ENCODE measurements around the gene SIN3A.
"Not testable (repeated sequence)": the region's sequence is repeated elsewhere in the genome, so short reads cannot be mapped to it uniquely, and the experiment has no call there.

The SIN3A gene

DNA sequence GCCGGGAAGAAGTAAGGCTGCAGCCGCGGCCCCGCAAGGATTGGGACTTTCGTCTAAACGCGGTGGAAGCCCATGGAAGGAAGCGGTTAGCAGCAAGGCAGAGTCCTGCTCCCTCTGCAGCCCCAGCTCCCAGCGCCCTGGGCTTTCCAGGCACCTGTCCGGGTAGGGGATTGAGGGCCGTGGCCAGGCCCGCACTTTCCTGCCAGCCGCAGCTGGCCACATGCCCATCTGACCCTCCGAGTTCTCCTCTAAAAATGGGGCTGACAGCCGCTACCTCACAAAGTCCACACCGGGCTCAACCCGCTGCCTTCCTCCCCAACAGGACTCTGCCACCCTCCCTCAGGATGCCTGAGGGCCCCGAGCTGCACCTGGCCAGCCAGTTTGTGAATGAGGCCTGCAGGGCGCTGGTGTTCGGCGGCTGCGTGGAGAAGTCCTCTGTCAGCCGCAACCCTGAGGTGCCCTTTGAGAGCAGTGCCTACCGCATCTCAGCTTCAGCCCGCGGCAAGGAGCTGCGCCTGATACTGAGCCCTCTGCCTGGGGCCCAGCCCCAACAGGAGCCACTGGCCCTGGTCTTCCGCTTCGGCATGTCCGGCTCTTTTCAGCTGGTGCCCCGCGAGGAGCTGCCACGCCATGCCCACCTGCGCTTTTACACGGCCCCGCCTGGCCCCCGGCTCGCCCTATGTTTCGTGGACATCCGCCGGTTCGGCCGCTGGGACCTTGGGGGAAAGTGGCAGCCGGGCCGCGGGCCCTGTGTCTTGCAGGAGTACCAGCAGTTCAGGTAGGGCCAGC is 102.7 kb downstream of the SIN3A start:
- DNase-seq = peak in 1 of 3 donors; percentile 15
- Histone ChIP-seq H3K27ac (ENCODE audit: insufficient read depth in 1 of 2, low read depth in 1 of 2, low read length in 2 of 2, poor library complexity in 1 of 2, severe bottlenecking in 2 of 2) (no peak overlapping the region), H3K27me3 (replicated peaks in 2 of 5; ENCODE audit: control insufficient read depth in 4 of 5, insufficient read depth in 5 of 5, low read length in 4 of 5) (peaks cover 0 to 26% (median 4%) of the 10 kb centered on the region in 5 experiments), H3K4me1 (ENCODE audit: control extremely low read depth in 1 of 4, control insufficient read depth in 4 of 4, insufficient read depth in 4 of 4, low read length in 3 of 4) (peaks cover 7 to 38% (median 32%) of the 10 kb centered on the region in 4 experiments), H3K36me3 (ENCODE audit: control insufficient read depth in 4 of 4, insufficient read depth in 4 of 4, low read length in 3 of 4) (peaks cover 0 to 4% (median 1%) of the 10 kb centered on the region in 4 experiments), H3K9me3 (ENCODE audit: control extremely low read depth in 1 of 5, control insufficient read depth in 4 of 5, insufficient read depth in 2 of 5, low read depth in 1 of 5, low read length in 4 of 5) (peaks cover 0 to 30% (median 19%) of the 10 kb centered on the region in 5 experiments), H3K4me3 (ENCODE audit: control insufficient read depth in 1 of 7, extremely low read depth in 1 of 7, insufficient read depth in 4 of 7, low read depth in 2 of 7, low read length in 6 of 7) (peak overlapping the region in 6 of 7 experiments; percentile 62 to 84 (median 70))
- 52% methylated on average over 46 of the region's 46 CpGs for WGBS (ENCODE audit: insufficient coverage)
- CTCF ChIA-PET = interaction anchor here (2.9 kb wide), 1 partner anchor 19 kb away, joined by 11 read pairs; the partner anchor contains the start of gene MAN2C1
- POLR2A ChIA-PET = no interaction called here

GRCh38 chr15:75348034-75348561 is 103.4 kb downstream of the SIN3A start:
- Histone ChIP-seq H3K27me3 (replicated peaks in 2 of 5; ENCODE audit: control insufficient read depth in 4 of 5, insufficient read depth in 5 of 5, low read length in 4 of 5) (peaks cover 0 to 26% (median 4%) of the 10 kb centered on the region in 5 experiments), H3K4me1 (ENCODE audit: control extremely low read depth in 1 of 4, control insufficient read depth in 4 of 4, insufficient read depth in 4 of 4, low read length in 3 of 4) (peaks cover 7 to 44% (median 36%) of the 10 kb centered on the region in 4 experiments), H3K27ac (ENCODE audit: insufficient read depth in 1 of 2, low read depth in 1 of 2, low read length in 2 of 2, poor library complexity in 1 of 2, severe bottlenecking in 2 of 2) (no peak overlapping the region), H3K4me3 (ENCODE audit: control insufficient read depth in 1 of 7, extremely low read depth in 1 of 7, insufficient read depth in 4 of 7, low read depth in 2 of 7, low read length in 6 of 7) (peak overlapping the region; percentile 52 to 84 (median 68)), H3K9me3 (ENCODE audit: control extremely low read depth in 1 of 5, control insufficient read depth in 4 of 5, insufficient read depth in 2 of 5, low read depth in 1 of 5, low read length in 4 of 5) (peaks cover 0 to 30% (median 19%) of the 10 kb centered on the region in 5 experiments), H3K36me3 (ENCODE audit: control insufficient read depth in 4 of 4, insufficient read depth in 4 of 4, low read length in 3 of 4) (peaks cover 0 to 4% (median 1%) of the 10 kb centered on the region in 4 experiments)
- POLR2A ChIA-PET = no interaction called here
- under 1% methylated on average over 35 of the region's 45 CpGs for WGBS (ENCODE audit: insufficient coverage)
- DNase-seq = no peak
- CTCF ChIA-PET = interaction anchor here (1.1 to 2.9 kb wide), 2 partner anchors 11 to 20 kb away, joined by 3 to 11 read pairs; partner anchors contain the start of gene MAN2C1

DNA sequence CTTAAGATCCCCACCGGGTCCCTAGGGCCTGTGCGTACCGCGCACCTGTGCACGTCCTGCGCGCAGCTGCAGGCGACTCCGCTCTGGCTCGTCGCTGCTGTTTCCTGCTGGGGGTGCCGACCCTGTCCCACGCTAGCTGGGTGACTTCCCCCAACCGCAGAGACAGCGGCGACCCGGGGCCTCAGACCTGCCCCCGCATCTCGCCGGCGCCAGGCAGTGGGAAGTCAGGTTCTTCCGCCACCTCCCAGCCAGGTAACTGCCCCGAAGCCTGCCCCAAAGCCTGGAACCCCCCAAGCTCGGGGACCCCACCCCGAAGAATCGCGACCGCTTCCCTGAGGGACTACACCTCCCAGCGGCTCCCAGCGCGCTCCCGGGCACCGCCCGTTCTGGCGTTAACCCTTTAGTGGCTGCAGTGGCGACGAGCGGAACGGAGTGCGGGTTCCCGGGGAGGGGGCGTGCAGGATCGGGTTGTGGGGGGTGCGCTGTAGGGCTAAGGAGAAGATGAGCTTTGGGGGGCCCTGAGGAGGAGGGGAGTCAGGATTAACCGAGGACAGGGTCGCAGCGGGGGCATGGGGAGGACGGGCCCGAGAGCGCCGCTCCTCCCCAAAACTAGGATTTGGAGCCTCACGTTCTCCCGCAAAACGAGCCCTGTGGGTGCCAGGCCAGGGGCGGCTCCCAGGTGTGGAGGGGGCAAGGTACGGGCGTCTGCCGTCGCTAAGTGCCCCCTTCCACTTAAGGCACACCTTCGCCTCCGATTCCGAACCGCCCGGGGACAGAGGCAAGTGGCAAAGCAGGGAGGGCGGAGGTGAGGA is 104.1 kb downstream of the SIN3A start:
- CTCF ChIA-PET = interaction anchor here (1.1 to 2.9 kb wide), 2 partner anchors 11 to 21 kb away, joined by 3 to 11 read pairs; partner anchors contain the start of gene MAN2C1
- Histone ChIP-seq H3K27ac (ENCODE audit: insufficient read depth in 1 of 2, low read depth in 1 of 2, low read length in 2 of 2, poor library complexity in 1 of 2, severe bottlenecking in 2 of 2) (no peak overlapping the region), H3K9me3 (ENCODE audit: control extremely low read depth in 1 of 5, control insufficient read depth in 4 of 5, insufficient read depth in 2 of 5, low read depth in 1 of 5, low read length in 4 of 5) (peaks cover 0 to 30% (median 19%) of the 10 kb centered on the region in 5 experiments), H3K4me3 (ENCODE audit: control insufficient read depth in 1 of 7, extremely low read depth in 1 of 7, insufficient read depth in 4 of 7, low read depth in 2 of 7, low read length in 6 of 7) (peak overlapping the region; percentile 52 to 84 (median 68)), H3K27me3 (replicated peaks in 2 of 5; ENCODE audit: control insufficient read depth in 4 of 5, insufficient read depth in 5 of 5, low read length in 4 of 5) (peaks cover 0 to 26% (median 4%) of the 10 kb centered on the region in 5 experiments), H3K36me3 (ENCODE audit: control insufficient read depth in 4 of 4, insufficient read depth in 4 of 4, low read length in 3 of 4) (peaks cover 0 to 4% (median under 1%) of the 10 kb centered on the region in 4 experiments), H3K4me1 (ENCODE audit: control extremely low read depth in 1 of 4, control insufficient read depth in 4 of 4, insufficient read depth in 4 of 4, low read length in 3 of 4) (peaks cover 7 to 44% (median 36%) of the 10 kb centered on the region in 4 experiments)
- DNase-seq = peak; percentile 55 to 89 (median 86)
- POLR2A ChIA-PET = interaction anchor here (0.6 to 0.7 kb wide), 2 partner anchors 19 to 20 kb away, joined by 3 read pairs; no protein-coding TSS in a partner anchor
- under 1% methylated on average over 53 of the region's 65 CpGs for WGBS (ENCODE audit: insufficient coverage)

DNA sequence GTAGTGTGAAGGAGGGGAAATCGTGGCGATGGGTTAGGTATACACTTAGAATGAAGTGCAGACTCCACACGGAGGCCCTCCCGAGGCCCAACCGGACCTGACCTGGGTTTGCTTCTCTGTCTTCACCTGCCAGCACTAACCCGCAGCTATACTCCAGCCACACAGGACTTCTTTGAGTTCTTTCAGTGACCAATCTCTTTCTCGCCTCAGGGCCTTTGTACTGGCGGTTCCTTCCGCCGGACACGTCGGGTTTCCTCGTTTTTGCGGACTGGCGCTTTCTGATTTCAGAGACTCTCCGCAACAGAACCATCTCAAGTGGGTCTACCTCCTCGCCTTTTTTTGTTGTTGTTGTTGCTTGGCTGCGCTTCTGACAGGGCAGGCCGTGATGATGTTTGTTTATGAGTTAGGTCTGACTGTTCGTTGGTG is 104.7 kb downstream of the SIN3A start, which contains the start of gene NEIL1:
Gene NEIL1, plus strand, starts transcription at position 244 of the 426 bp plus-strand sequence. CDS start 1,867 bp downstream, outside the sequence.
- Histone ChIP-seq H3K4me1 (ENCODE audit: control extremely low read depth in 1 of 4, control insufficient read depth in 4 of 4, insufficient read depth in 4 of 4, low read length in 3 of 4) (peaks cover 7 to 44% (median 36%) of the 10 kb centered on the region in 4 experiments), H3K27ac (ENCODE audit: insufficient read depth in 1 of 2, low read depth in 1 of 2, low read length in 2 of 2, poor library complexity in 1 of 2, severe bottlenecking in 2 of 2) (no peak within 1 kb of the TSS), H3K36me3 (ENCODE audit: control insufficient read depth in 4 of 4, insufficient read depth in 4 of 4, low read length in 3 of 4) (peaks cover 0 to under 1% (median 0%) of the 10 kb centered on the region in 4 experiments), H3K27me3 (replicated peaks in 2 of 5; ENCODE audit: control insufficient read depth in 4 of 5, insufficient read depth in 5 of 5, low read length in 4 of 5) (peaks cover 0 to 26% (median 4%) of the 10 kb centered on the region in 5 experiments), H3K4me3 (ENCODE audit: control insufficient read depth in 1 of 7, extremely low read depth in 1 of 7, insufficient read depth in 4 of 7, low read depth in 2 of 7, low read length in 6 of 7) (peak within 1 kb of the TSS; percentile 52 to 84 (median 68)), H3K9me3 (ENCODE audit: control extremely low read depth in 1 of 5, control insufficient read depth in 4 of 5, insufficient read depth in 2 of 5, low read depth in 1 of 5, low read length in 4 of 5) (peaks cover 0 to 29% (median 19%) of the 10 kb centered on the region in 5 experiments)
- DNase-seq = no peak
- WGBS (ENCODE audit: insufficient coverage) = 13% methylated on average over 14 of the region's 20 CpGs
- CTCF ChIA-PET = interaction anchor here (2.9 kb wide), 1 partner anchor 21 kb away, joined by 11 read pairs; the partner anchor contains the start of gene MAN2C1
- POLR2A ChIA-PET = interaction anchor here (0.6 to 0.7 kb wide), 2 partner anchors 19 to 21 kb away, joined by 3 read pairs; no protein-coding TSS in a partner anchor

DNA sequence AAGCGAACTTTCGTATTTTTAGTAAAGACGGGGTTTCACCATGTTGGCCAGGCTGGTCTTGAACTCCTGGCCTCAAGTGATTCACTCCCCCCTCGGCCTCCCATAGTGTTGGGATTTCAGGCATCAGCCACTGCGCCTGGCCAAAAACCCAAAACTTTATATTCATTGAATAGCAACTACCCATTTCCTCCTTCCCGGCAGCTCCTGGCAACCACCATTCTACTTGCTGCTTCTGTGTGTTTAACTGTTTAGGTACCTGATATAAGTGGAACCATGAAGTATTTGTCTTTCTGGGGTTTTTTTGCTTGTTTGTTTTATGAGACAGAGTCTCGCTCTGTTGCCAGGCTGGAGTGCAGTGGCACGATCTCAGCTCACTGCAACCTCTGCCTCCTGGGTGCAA is 107.5 kb downstream of the SIN3A start:
- peak in 2 of 3 donors; percentile 19 to 26 for DNase-seq
- H3K27ac ChIP-seq (ENCODE audit: insufficient read depth in 1 of 2, low read depth in 1 of 2, low read length in 2 of 2, poor library complexity in 1 of 2, severe bottlenecking in 2 of 2); H3K9me3 ChIP-seq (ENCODE audit: control extremely low read depth in 1 of 5, control insufficient read depth in 4 of 5, insufficient read depth in 2 of 5, low read depth in 1 of 5, low read length in 4 of 5); CTCF ChIA-PET; H3K4me3 ChIP-seq (ENCODE audit: control insufficient read depth in 1 of 7, extremely low read depth in 1 of 7, insufficient read depth in 4 of 7, low read depth in 2 of 7, low read length in 6 of 7): not testable (repeated sequence)
- POLR2A ChIA-PET = interaction anchor here (0.5 kb wide), 1 partner anchor 337 kb away, joined by 3 read pairs; no protein-coding TSS in a partner anchor
- Histone ChIP-seq H3K27me3 (replicated peaks in 2 of 5; ENCODE audit: control insufficient read depth in 4 of 5, insufficient read depth in 5 of 5, low read length in 4 of 5) (peaks cover 0 to 24% (median 4%) of the 10 kb centered on the region in 5 experiments), H3K4me1 (ENCODE audit: control extremely low read depth in 1 of 4, control insufficient read depth in 4 of 4, insufficient read depth in 4 of 4, low read length in 3 of 4) (peaks cover 7 to 33% (median 28%) of the 10 kb centered on the region in 4 experiments), H3K36me3 (ENCODE audit: control insufficient read depth in 4 of 4, insufficient read depth in 4 of 4, low read length in 3 of 4) (peaks cover 0 to 22% (median 8%) of the 10 kb centered on the region in 4 experiments)
- WGBS (ENCODE audit: insufficient coverage) = 81% methylated on average over 6 of the region's 8 CpGs

- CTCF ChIA-PET = no interaction called here
- Histone ChIP-seq H3K27ac (ENCODE audit: insufficient read depth in 1 of 2, low read depth in 1 of 2, low read length in 2 of 2, poor library complexity in 1 of 2, severe bottlenecking in 2 of 2) (no peak overlapping the region), H3K4me1 (ENCODE audit: control extremely low read depth in 1 of 4, control insufficient read depth in 4 of 4, insufficient read depth in 4 of 4, low read length in 3 of 4) (peaks cover 7 to 16% (median 14%) of the 10 kb centered on the region in 4 experiments), H3K9me3 (ENCODE audit: control extremely low read depth in 1 of 5, control insufficient read depth in 4 of 5, insufficient read depth in 2 of 5, low read depth in 1 of 5, low read length in 4 of 5) (no peaks in the 10 kb centered on the region), H3K27me3 (replicated peaks in 2 of 5; ENCODE audit: control insufficient read depth in 4 of 5, insufficient read depth in 5 of 5, low read length in 4 of 5) (peaks cover 0 to 7% (median 0%) of the 10 kb centered on the region in 5 experiments), H3K36me3 (ENCODE audit: control insufficient read depth in 4 of 4, insufficient read depth in 4 of 4, low read length in 3 of 4) (peaks cover 0 to 22% (median 8%) of the 10 kb centered on the region in 4 experiments), H3K4me3 (ENCODE audit: control insufficient read depth in 1 of 7, extremely low read depth in 1 of 7, insufficient read depth in 4 of 7, low read depth in 2 of 7, low read length in 6 of 7) (no peak overlapping the region)
- 100% methylated on average over 6 of the region's 6 CpGs for WGBS (ENCODE audit: insufficient coverage)
- POLR2A ChIA-PET = no interaction called here
- no peak for DNase-seq
Observed at GRCh38 chr15:75342221-75342620, 109.3 kb downstream of the SIN3A start.

All from common myeloid progenitor, CD34-positive (primary cell).